ENCODE data around the gene GRM3.

Gene GRM3

DNA sequence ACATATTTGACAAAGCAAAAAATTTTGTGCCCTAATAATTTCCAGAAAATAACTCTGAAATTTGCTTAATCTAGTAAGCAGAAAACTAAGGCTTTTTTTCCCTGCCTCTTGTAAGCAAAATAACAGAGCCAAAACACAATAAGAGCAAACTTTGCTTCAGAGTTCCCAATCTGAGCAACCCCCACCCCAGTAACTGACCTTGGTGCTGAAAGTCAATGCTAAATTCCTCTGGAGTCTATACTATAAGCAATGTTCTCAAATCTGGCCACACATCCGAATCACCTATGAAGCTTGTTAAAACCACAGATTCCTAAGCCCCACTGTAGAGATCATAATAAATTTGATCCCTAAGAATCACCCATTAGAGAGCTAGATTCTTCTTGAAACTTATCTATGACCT lies 265.2 kb downstream of the GRM3 start:
- no peak for DNase-seq

DNA sequence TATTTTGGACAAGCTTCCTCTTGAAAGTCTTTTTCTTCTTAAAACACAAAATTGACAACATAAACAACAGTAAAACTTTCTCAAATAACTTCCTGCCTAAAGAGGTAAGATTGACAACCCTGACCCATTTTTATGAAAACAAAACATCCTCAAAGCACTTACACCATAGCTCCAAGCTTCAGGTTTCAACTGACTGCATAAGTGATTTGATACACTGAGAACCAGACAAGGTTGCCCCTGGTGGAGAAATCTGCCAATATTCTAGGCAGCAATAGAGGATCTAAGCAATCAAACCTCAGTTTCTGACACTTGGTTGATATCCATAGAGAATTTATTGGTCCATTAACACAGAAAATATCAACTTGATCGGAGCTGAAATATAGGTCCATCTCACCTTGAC lies 267.9 kb downstream of the GRM3 start:
- no peak for DNase-seq

DNA sequence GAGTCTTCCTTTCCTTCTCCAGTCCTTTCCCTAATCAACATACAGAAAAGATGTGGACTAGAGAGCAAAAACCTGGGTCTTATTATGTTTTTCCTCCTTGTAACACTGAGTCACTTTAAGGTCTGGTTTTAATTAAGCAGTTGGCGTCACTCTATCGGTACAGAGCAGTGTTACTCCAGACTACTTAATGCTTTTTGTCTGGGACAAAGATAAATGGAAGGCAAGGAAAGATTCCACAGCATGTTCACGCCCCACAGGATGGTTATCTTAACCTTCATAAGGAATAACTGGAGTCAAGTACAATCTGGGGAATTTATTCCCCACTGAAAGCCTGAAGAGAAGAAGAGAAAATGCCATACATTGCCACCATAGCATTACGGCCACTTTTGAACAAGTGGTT lies 270.0 kb downstream of the GRM3 start:
- DNase-seq = no peak

Data from cortex of kidney (tissue), 1 donor.